SK-N-MC (cell line): ENCODE data around the gene TMEM203.

Experiments
- DNase-seq: peaks from one replicate; pipeline ENCODE4 v3.0.0-alpha.2; 2011; ENCODE audit warnings: low read depth, low spot score
- H3K27ac ChIP-seq: fragments of 200-600 bp; sonication (generic); 2 replicates; pipeline ENCODE4 v1.5.1; 2016; ENCODE audit warnings: mixed run types
- H3K36me3 ChIP-seq: fragments of 200-600 bp; sonication (generic); 2 replicates; pipeline ENCODE4 v1.6.1; 2017; ENCODE audit warnings: antibody characterized with exemption, low read length, mixed read lengths; ENCODE audit not compliant: insufficient read depth
- H3K4me3 ChIP-seq: fragments of 200-600 bp; sonication (generic); 2 replicates; pipeline ENCODE4 v1.5.1; 2016
- H3K9ac ChIP-seq: fragments of 200-600 bp; sonication (generic); 2 replicates; pipeline ENCODE4 v1.8.0; 2017; ENCODE audit warnings: mixed run types, mixed read lengths; ENCODE audit not compliant: insufficient read length
- H3K9me3 ChIP-seq: fragments of 200-600 bp; sonication (generic); 2 replicates; pipeline ENCODE4 v1.6.1; 2017; ENCODE audit warnings: low read depth, mild to moderate bottlenecking, antibody characterized with exemption, low read length, moderate library complexity, mixed read lengths
- EZH2 ChIP-seq: fragments of 200-600 bp; sonication (generic); IDR thresholded peaks from one replicate; pipeline ENCODE4 v1.6.1; 2017; ENCODE audit warnings: antibody characterized with exemption
- FOXP2 ChIP-seq: optimal IDR thresholded peaks from 2 replicates; pipeline ENCODE3; 2011; ENCODE audit warnings: mild to moderate bottlenecking, moderate library complexity; ENCODE audit not compliant: insufficient read depth; ENCODE audit errors: extremely low read length, control extremely low read depth
- POLR2AphosphoS5 ChIP-seq: IDR thresholded peaks from 2 replicates; pipeline ENCODE4 v1.6.1; 2012; ENCODE audit warnings: mild to moderate bottlenecking, low read depth, low read length, borderline replicate concordance

The TMEM203 gene

DNA sequence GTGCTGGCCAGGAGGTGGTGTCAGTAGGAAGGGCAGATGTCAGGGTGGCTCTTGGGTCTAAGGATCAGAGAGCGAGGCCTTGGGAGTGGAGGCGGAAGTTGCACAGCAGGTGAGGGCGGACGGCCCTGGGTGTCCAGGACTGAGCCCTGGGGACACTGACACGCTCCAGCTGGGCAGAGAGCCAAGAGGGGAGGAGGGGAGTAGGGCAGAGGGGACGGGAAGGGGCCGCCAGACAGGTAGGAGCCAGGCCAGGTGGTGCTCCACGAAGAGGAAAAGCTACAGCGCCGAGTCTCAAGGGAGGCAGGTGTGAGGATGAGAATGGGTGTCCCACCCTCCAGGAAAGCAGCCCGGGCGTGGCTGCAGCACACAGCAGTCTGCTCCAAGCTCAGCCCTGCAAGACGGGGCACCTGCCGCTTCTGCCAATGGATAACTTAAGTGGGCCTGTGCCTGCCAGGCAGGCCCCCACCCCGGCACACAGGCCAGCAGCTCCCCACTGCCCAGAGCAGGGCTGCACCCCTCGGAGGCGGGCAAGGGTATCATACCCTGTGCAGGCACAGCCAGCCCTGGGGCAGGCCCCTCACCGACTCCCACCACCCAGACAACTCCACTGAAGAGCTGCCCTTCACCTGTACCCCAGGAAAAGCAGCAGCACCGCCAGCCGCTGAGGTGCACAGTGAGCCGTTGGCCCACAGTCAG, 9.8 kb downstream of the TMEM203 start:
- no peak for TF ChIP-seq FOXP2
- TF ChIP-seq EZH2: no peak
- no peak for TF ChIP-seq POLR2AphosphoS5

DNA sequence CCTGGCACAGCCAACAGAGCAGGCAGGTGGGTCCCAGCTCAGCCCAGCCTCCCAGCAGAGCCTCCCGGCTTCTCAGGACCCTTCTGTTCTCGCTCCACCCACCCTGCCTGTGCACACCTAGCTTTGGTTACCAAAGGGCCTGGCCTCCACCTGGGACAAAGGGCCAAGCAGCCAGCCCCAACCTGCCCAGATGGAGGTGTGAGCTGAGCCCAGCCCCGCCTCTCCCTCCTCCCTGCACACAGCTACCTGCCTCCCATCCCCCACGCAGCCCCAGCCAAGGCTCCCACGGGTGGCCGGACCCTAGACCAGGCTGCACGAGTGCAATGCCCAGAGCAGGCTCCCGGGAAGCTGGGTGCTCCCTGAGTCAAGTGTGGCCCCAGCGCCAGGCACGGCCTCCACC, 10.5 kb downstream of the TMEM203 start:
- Histone ChIP-seq H3K9me3 (no peaks in the 10 kb centered on the region), H3K36me3 (peaks cover 4% of the 10 kb centered on the region; the same call in 1 of the 2 replicates), H3K4me3 (no peak overlapping the region), H3K27ac (no peak overlapping the region), H3K9ac (no peak overlapping the region)
- TF ChIP-seq FOXP2 (no peak), POLR2AphosphoS5 (no peak), EZH2 (no peak)
- DNase-seq: no peak

More for the DNA sequence above, 9.8 kb downstream of the TMEM203 start:
- H3K9ac ChIP-seq: no peak overlapping the region
- H3K27ac ChIP-seq: no peak overlapping the region
- no peak overlapping the region for H3K4me3 ChIP-seq
- no peaks in the 10 kb centered on the region for H3K36me3 ChIP-seq
- no peaks in the 10 kb centered on the region for H3K9me3 ChIP-seq
- DNase-seq: no peak

DNA sequence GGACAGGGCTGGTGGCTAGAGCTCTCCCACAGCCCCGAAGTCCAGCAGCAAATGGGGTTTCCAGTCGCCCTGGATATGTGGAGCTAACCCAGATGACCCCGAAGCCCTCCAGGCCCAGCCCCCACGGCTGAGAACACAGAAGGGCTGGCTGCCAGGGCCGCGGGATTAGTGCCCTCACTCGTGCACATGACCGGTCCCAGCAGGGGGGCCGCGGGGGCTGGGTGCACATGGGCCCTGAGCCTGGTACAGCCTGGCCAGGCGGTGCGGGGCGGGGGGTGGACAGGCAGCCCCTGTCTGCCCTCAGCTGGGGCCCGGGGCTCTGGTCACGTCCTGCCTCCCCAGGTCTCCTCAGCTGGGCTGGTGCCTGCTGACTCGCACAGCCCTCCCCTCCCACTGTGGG, 11.1 kb downstream of the TMEM203 start:
- DNase-seq: no peak
- no peaks in the 10 kb centered on the region for H3K9me3 ChIP-seq
- TF ChIP-seq EZH2: no peak

DNA sequence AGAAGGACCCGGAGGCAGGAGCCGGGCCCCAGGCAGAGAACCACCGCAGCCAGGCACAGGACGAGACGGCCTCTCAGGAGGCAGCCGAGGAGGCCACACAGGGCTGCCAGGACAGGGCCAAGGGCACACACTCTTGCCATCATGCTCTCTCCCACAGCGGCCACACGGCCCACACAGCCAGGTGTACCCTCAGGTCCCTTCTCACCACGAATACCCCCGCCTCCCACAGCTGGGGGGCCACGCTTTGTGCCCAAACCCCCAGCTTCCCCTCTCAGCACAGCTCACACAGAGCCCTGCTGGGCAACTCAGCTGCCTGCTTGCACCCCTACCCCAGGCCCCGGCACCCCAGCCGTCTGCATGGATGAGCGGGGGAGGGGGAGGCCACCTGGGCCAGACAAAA, 11.7 kb downstream of the TMEM203 start:
- TF ChIP-seq EZH2 (no peak), POLR2AphosphoS5 (no peak), FOXP2 (no peak)
- DNase-seq: no peak
- Histone ChIP-seq H3K27ac (no peak overlapping the region), H3K9ac (no peak overlapping the region), H3K4me3 (no peak overlapping the region), H3K9me3 (no peaks in the 10 kb centered on the region), H3K36me3 (peaks cover 6% of the 10 kb centered on the region; the same call in 1 of the 2 replicates)

More for the DNA sequence above, 11.1 kb downstream of the TMEM203 start:
- Histone ChIP-seq H3K27ac (no peak overlapping the region), H3K9ac (no peak overlapping the region), H3K4me3 (no peak overlapping the region), H3K36me3 (peaks cover 6% of the 10 kb centered on the region; the same call in 1 of the 2 replicates)

DNA sequence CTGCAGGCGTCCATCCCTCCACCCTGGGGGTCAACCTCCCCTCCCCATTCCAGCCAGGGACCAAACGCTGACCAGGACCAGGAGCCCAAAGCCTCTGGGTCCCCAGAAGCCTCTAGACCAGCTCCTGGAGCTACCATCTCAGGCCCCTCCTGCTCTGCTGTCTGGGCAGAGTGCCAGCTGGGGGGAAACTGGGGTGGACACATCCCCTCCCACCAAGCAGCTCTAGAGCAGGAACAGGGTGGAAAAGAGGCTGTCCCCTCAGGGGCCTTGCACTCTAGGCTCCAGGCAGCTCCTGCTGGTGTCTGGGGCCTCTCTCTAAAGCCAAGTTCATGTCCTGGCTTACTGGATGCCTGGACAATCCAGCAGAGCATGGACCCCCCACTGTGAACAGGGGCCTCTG, 12.6 kb downstream of the TMEM203 start:
- no peak overlapping the region for H3K9ac ChIP-seq
- no peak for TF ChIP-seq EZH2
- TF ChIP-seq POLR2AphosphoS5: no peak
- TF ChIP-seq FOXP2: no peak
- H3K27ac ChIP-seq: no peak overlapping the region

DNA sequence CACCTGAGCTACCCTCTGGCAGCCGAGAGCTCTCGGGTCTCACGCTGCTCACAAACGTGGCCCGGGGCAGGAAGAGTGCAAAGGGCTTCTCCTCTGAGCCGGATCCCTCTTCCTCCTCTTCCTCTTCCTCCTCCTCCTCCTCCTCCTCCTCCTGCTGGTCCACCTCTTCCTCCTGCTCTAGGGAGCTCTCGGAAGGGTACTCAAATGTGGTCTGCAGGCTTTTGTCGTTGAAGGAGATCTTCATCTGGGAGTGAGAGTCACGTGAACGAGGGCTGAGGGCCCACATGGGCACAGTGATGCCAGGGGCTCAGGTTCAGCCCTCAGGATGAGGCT, 13.0 kb downstream of the TMEM203 start:
- H3K9me3 ChIP-seq: no peaks in the 10 kb centered on the region
- no peak for DNase-seq
- H3K36me3 ChIP-seq: peaks cover 6% of the 10 kb centered on the region; the same call in 1 of the 2 replicates
- H3K9ac ChIP-seq: no peak overlapping the region
- TF ChIP-seq POLR2AphosphoS5 (no peak), FOXP2 (no peak), EZH2 (no peak)
- no peak overlapping the region for H3K4me3 ChIP-seq
- no peak overlapping the region for H3K27ac ChIP-seq

More for the DNA sequence above, 12.6 kb downstream of the TMEM203 start:
- Histone ChIP-seq H3K36me3 (peaks cover 6% of the 10 kb centered on the region; the same call in 1 of the 2 replicates), H3K9me3 (no peaks in the 10 kb centered on the region), H3K4me3 (no peak overlapping the region)
- no peak for DNase-seq

DNA sequence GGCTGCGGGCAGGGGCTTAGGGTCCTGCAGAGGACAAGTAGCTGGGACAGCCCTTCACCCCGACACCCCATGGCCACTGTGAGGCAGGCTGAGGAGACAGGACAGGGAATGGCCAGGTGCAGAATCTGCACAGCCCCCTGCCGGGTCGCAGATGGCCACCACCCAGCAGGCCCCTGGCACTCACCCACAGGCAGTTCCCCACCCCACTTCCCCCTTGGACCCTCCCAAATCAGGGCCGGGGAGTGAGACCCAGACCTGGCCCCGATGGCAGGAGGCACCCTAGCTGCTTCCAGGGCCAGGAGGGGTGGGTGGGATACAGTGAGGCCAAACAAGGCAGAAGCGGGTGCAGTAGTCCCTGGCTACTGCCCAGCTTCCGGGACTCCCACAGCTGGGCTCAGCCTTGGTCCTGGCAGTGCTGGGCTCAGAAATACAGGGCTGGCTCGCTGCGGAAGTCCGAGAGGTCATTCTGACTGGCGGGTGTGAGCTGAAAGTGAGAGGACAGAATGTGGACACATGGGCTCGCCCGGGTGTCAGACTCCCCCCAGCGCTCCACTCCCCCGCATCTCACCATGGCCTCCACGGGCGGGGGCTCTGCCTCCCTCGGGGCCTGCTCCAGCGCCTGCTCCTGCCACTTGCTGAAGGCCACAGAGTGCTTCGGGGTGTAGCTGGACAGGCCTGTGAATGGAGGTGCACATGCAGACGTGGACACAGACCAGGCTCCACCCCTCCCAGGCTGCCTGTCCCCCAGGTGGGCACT, 13.6 kb downstream of the TMEM203 start:
- TF ChIP-seq FOXP2: no peak
- TF ChIP-seq POLR2AphosphoS5: 0 out of 2 replicates have a peak, but pooled peaks have one; percentile 5
- no peak for DNase-seq
- H3K9ac ChIP-seq: no peak overlapping the region
- no peaks in the 10 kb centered on the region for H3K9me3 ChIP-seq
- H3K36me3 ChIP-seq: peaks cover 6% of the 10 kb centered on the region; the same call in 1 of the 2 replicates
- H3K4me3 ChIP-seq: no peak overlapping the region
- no peak overlapping the region for H3K27ac ChIP-seq

DNA sequence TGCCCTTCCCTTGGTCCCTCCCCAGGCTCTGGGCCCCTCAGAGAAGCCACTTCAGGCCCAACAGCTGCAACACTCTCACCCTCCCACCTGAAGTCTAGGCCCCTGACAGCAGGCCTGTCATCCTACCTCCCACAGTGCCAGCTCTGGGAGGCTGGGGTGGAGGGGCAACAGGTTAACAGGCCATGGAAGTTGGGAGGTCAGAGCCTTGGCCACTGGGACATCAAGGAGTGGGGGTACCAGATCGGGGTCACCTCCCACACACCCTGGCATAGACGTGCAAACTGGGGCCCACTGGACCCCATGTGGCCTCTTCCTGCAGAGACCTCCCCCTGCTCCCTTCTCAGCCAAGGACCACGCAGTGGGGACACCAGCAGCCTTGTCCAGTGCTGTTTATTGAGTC, 14.2 kb downstream of the TMEM203 start:
- Histone ChIP-seq H3K4me3 (no peak overlapping the region), H3K9ac (no peak overlapping the region), H3K9me3 (no peaks in the 10 kb centered on the region), H3K27ac (no peak overlapping the region), H3K36me3 (peaks cover 6% of the 10 kb centered on the region; the same call in 1 of the 2 replicates)
- peak; percentile 24; the same call in 1 of the 2 replicates for TF ChIP-seq POLR2AphosphoS5
- no peak for TF ChIP-seq FOXP2
- DNase-seq: no peak
